HG03432 (cell line): Measurements from ENCODE around the gene MIS18A.
"Not testable (repeated sequence)": the region's sequence is repeated elsewhere in the genome, so short reads cannot be mapped to it uniquely, and the experiment has no call there.

Experiments
- ATAC-seq: cut with Tn5 transposase; IDR thresholded peaks from one replicate; pipeline ENCODE4 v1.9.1; 2021; ENCODE audit warnings: mild to moderate bottlenecking, moderate library complexity; ENCODE audit not compliant: unreplicated experiment

Gene MIS18A

GRCh38 chr21:32306021-32306780 lies 27.4 kb upstream of the MIS18A start:
- ATAC-seq = no peak

- ATAC-seq = no peak
Measured at GRCh38 chr21:32304998-32305397, 26.1 kb upstream of the MIS18A start.

DNA sequence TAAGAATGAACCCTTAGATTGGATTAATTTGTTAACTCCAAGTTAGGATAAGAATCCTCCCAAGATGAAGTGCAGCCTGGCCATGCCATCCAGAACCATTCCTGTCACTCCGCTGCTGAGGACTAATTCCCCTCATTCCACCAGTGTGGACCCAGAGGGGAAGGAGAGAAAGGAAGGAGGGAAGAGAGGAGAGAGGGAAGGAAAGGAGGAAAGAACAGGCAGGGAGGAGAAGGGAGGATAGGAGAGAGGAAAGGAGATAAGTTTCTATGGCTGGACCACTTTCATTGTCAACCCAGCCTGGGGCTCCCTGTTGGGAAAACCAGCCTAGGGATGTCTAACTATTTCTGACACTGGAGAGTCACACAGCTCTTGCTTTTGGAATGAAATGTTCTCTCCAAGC lies 24.5 kb upstream of the MIS18A start:
- no peak for ATAC-seq

DNA sequence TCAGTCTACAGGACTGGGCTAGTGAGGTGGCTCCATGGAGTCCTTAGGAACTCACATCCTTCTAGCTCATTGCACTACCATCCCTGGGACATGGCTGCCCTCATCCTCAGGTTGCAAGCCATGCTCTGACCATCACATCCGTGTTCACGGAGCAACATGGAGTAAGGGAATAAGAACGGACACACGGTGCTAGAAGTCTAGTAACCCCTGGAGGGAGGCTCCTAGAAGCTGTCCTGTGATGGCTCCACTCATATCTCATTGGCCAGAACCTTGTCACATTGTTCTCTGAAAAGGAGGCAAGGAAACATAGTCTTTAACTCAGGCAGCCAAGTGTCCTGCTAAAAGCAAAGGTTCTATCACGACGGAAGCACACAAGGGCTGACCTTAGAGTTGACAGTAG lies 23.7 kb upstream of the MIS18A start:
- ATAC-seq = no peak

DNA sequence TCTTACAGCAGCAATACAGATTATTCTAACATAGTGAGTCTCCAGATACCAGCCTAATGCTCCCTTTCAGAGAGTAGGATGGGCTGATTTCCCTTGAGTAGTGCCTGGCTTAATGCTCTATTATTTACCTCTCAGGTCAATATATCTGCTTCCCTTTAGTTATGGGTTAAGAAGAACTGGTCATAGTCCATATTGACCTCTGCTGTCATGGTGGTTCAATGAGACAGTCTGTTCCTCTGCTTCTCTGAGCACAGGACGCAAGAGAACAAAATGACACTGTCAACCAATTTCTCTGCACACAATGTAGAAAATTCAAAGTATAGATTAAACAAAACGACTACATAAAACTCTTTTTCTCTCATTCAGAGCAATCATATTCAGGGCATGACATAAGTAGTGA lies 22.7 kb upstream of the MIS18A start:
- ATAC-seq = no peak

- no peak for ATAC-seq
Measured at GRCh38 chr21:32300117-32300681, 21.4 kb upstream of the MIS18A start.

DNA sequence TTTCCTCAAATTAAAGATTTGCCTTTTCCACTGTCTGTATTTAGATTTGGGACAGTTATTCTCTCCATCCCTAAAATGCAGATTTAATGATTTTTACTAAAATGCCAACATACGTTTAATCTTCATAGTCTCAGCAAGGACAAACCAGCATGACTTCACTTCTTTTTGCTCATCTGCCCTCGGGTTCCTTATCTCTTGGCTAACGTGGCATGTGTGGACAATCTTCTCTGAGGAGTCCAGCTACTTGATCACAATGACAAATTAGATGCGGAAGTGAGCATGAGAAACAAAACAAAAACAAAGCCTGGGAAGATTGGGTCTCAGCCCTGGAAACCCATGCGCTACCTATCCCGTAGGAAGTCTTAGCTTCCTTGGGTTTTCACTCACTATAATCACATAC lies 20.8 kb upstream of the MIS18A start:
- no peak for ATAC-seq

GRCh38 chr21:32298658-32299081 lies 19.8 kb upstream of the MIS18A start, which contains the start of gene MRAP:
Gene MRAP (plus strand): TSS chr21:32298855. CDS start chr21:32298972, 117 bp downstream.
- ATAC-seq = no peak

DNA sequence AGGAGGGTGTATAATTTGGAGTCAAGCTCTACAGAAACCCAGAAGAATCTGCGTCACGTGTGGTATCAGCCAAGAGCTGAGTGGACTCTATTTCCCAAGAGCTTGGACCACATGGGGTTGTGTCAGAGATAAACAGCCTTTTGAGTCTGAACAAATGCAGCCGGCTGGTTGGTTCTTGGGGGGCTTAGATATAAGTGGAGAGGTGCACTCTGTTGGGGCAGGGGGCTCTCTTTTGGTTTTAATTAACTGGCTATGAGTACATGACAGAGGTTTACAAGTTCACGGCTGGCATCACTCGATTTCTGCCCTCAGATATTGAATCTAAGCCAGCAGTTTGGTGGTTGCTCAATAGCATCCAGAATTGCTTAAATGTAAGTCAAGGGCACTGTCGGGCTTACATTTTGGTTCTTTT lies 19.3 kb upstream of the MIS18A start:
- no peak for ATAC-seq

- ATAC-seq = no peak
Measured at GRCh38 chr21:32297449-32297848, 18.6 kb upstream of the MIS18A start.

DNA sequence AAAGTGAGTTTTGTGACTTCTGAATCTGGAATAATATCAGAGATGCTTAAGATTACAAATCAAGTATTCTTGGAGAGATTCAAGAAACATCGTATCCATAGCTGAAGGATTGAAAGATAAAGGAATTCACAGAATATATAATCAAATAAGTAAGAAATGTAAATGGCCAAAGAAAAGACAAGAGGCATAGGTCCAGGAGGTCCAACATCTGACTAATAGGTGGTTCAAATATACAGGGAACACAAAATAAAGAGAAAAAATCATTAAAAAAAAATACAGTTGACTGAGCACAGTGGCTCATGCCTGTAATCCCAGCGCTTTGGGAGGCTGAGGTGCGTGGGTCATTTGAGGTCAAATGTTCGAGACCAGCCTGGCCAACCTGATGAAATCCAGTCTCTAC lies 6.6 kb upstream of the MIS18A start:
- no peak for ATAC-seq

- no peak for ATAC-seq
Measured at GRCh38 chr21:32282992-32283391, 4.1 kb upstream of the MIS18A start.

DNA sequence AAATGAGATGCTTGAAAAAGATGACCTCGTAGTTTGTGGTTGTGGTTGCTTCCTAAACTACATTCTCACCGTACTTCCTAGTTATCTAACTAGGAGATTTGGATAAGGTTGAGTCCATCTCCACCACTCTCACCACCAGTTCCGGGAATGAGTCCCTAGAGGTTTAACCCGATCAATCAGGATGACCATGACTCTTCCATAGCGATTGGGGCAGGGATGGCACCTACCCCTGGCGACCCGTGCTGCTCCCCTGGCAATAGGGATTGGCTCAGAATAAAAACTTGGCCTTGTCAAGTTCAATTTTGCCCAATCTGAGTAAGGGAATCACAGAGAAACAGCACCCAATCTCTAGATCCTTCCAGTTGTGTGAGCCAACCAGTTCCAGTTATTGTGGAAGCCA lies 2.7 kb upstream of the MIS18A start:
- no peak for ATAC-seq

DNA sequence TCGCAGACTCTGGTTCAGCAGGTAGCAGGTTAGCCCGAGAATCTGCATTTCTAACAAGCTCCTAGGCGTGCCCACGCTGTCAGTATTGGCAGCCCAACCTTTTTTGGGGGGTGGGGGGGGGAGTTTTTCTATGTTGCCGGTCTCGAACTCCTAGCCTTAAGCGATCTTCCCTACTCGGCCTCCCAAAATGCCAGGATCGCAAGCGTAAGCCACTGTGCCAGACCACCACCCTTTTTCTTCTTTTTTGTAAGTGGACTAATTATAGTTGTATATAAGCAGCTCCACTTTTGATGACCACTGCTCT lies 480 bp upstream of the MIS18A start:
- ATAC-seq = peak; percentile 20

DNA sequence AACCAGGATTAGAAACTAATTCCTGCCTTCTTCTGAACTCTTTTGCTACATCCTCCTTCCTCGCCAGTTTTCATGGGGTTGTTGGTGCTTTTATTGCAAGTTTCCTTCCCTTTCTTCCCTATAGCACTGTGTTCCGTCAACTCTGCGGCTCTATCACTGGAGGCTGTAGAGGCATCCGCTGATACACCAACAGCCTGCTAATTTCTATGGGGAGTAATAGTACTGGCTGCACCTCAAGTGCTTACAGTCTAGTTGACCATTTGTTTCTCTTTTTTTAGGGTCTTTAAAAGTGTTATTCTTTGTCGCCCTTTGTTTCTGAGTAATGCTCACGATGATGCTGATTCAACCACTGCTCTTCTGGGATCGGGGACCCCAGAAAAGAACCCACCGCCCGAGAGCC lies 746 bp downstream of the MIS18A start:
- peak; percentile 13 for ATAC-seq

DNA sequence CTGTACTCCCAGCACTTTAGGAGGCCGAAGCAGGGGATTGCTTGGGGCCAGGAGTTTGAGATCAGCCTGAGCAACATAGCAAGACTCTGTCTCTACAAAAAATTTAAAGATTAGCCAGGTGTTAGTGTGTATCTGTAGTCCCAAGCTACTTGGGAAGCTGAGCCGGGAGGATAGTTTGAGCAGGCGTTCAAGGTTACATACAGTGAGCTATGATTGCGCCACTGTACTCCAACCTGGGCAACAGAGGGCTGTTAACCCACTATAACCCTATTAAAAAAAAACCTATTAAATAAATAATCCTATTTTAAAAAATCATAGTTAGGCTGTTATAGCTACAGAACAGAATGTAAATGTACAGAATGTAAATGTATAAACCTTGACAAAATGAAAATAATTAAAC lies 2.2 kb downstream of the MIS18A start:
- ATAC-seq = no peak

GRCh38 chr21:32270748-32271147 lies 8.1 kb downstream of the MIS18A start:
- ATAC-seq = no peak

GRCh38 chr21:32265321-32265720 lies 13.5 kb downstream of the MIS18A start:
- not testable (repeated sequence) for ATAC-seq

GRCh38 chr21:32261929-32262328 lies 16.9 kb downstream of the MIS18A start:
- ATAC-seq = no peak

DNA sequence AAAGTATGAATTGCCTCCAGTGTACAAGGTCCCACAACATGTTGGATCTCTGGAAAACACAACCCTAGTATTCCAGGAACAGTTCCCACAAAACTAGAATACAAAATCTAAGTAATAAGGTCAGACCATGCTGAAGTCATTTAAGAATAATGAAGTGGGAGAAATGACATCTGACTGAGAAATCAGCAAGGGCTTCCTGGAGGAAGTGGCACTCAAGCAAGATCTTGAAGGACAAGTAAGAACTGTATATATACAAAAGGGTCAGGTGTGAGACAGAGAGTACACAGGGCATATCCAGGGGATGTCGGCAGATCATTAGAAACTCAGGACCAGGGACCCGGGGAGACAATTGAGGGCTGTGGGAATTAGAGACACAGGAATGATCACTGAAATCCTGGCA lies 18.7 kb downstream of the MIS18A start:
- no peak for ATAC-seq

- not testable (repeated sequence) for ATAC-seq
Measured at GRCh38 chr21:32258786-32259048, 20.1 kb downstream of the MIS18A start.

DNA sequence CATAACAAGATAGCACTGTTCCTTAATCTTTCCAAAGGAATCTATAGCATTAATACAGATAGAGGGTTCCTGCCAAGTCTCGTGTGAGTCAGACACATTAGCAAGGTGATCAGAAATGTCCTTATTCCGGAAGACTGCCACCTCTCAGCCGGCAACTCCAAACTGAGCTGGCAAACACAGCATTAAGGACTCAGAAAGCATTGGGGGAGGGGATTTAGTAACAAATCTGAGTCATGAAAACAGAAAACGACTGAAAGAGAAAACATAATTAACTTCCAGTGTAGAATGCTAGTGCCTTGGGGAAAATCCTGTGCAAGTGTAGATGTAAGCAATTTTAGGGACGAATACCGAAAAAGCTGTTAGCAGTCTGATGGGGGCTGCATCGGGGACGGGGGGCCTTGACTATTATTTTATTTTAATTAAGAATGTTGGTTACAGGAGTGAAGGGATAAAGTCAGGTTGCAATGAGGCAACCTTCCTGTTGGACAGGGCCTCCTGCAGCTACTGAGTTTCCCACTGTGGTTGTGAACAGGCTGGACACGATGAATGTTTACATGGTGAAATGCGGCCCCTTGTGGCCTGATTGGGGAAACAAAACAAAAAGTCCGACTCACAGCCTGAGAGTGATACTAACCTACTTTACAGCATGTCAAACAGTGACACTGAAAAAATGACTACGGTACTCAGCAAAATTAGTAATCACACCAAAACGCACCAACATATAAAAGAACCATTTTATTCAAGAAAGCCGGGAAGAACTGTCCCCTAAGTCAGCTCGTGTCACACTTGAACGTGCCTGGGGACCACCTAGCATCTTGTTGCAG lies 20.7 kb downstream of the MIS18A start:
- peak; percentile 90 for ATAC-seq
